ENCODE data around the gene TMEM158. TPM values are rescaled to one million over a fixed set of nuclear protein-coding genes. Genes with fewer than 3 reads are reported as not detected.

The TMEM158 gene
- total RNA-seq (2021; ENCODE audit: unreplicated experiment) (25.8 TPM), Bru-seq, nascent RNA (percentile 54 among the genes with signal in this experiment), BruChase-seq, experiment 1, labeled RNA remaining after a 6-hour chase (percentile 91 among the genes with signal in this experiment), BruChase-seq, experiment 2, labeled RNA remaining after a 2-hour chase (percentile 58 among the genes with signal in this experiment)
- 12.8 and 19.5 TPM in 2 replicates for polyA plus RNA-seq (2012)
- long read RNA-seq, transcript TMEM158-201 (1 exons, 1,813 nt) = major isoform, 64 of 64 reads
- long read RNA-seq, partial matches to known transcripts = 0 of 64 reads
- long read RNA-seq, other reads (novel, unspliced or antisense) = 0 of 64 reads

GRCh38 chr3:45226206-45226915, at the start of gene TMEM158:
TSS of gene TMEM158 (minus strand) at chr3:45226287. CDS start at chr3:45226027, 260 bp downstream.
- no peak for DNase-seq (ENCODE audit: low read depth, low spot score)
- Histone ChIP-seq H2AFZ (ENCODE audit: low read depth, low read length, poor library complexity, severe bottlenecking) (no peak within 1 kb of the TSS), H3K27me3 (ENCODE audit: insufficient read depth, low read length) (peaks cover 14% of the 10 kb centered on the region; the same call in 1 of the 2 replicates), H3K36me3 (ENCODE audit: control insufficient read depth in 1 of 2, insufficient read depth in 2 of 2, low read length in 2 of 2) (no peaks in the 10 kb centered on the region), H3K4me1 (ENCODE audit: control insufficient read depth in 1 of 2, insufficient read depth in 2 of 2, low read length in 2 of 2) (peaks cover 17 to 25% of the 10 kb centered on the region in 2 experiments), H3K9me2 (ENCODE audit: insufficient read depth) (no peaks in the 10 kb centered on the region), H3K4me2 (ENCODE audit: low read length) (peak within 1 kb of the TSS; percentile 96), H3K79me2 (ENCODE audit: insufficient read depth, low read length) (no peaks in the 10 kb centered on the region), H3K4me3 (replicated peaks in 1 of 2; ENCODE audit: low read depth in 1 of 2, low read length in 2 of 2) (peak within 1 kb of the TSS; percentile 66 to 68), H3K27ac (ENCODE audit: low read depth, low read length) (peak within 1 kb of the TSS; percentile 52; the same call in 1 of the 2 replicates), H3K9me3 (ENCODE audit: control insufficient read depth in 1 of 2, insufficient read depth in 1 of 2, low read depth in 1 of 2, low read length in 2 of 2) (no peaks in the 10 kb centered on the region), H4K20me1 (ENCODE audit: insufficient read depth) (no peaks in the 10 kb centered on the region), H3K9ac (ENCODE audit: low read length) (peak within 1 kb of the TSS; percentile 67)
- peak; percentile 87 for ATAC-seq
- no TSS peak for BruUV-seq (replicated peaks)
- TF ChIP-seq SRF (IDR thresholded peaks at IDR 0.05; ENCODE audit: low read depth) = no peak
- peak; percentile 72 for TF ChIP-seq POLR2AphosphoS5 (IDR thresholded peaks at IDR 0.05; ENCODE audit: low read depth, low read length)
- TF ChIP-seq EGR1 (IDR thresholded peaks at IDR 0.05; ENCODE audit: low read depth) = peak; percentile 66
- RAD21 ChIA-PET (ENCODE audit: low non-redundant PET in 1 of 2, low total read pairs in 2 of 2, uncharacterized antibody in 2 of 2, unreplicated experiment in 2 of 2) = interaction anchor here in 1 of 2 experiments (1.4 kb wide), 1 partner anchor 281 kb away, joined by 4 read pairs; no protein-coding TSS in a partner anchor
- POLR2A ChIA-PET = no interaction called here
- intact Hi-C loops (cut with micrococcal nuclease) = loop anchor here (5.0 to 10.0 kb wide), 2 partner anchors 321 to 698 kb away; no protein-coding TSS in a partner anchor
- CTCF ChIA-PET = interaction anchor here (1.1 to 3.0 kb wide), 6 partner anchors 186 to 434 kb away, joined by 3 to 17 read pairs (median 4); no protein-coding TSS in a partner anchor

- ChIA-PET CTCF (no interaction called here), RAD21 (ENCODE audit: low non-redundant PET in 1 of 2, low total read pairs in 2 of 2, uncharacterized antibody in 2 of 2, unreplicated experiment in 2 of 2) (no interaction called here)
These were observed 49.1 kb upstream of the TMEM158 start for GRCh38 chr3:45275006-45275704.

More at GRCh38 chr3:45275006-45275704, 49.1 kb upstream of the TMEM158 start:
- TF ChIP-seq JUND (IDR thresholded peaks at IDR 0.05) = no peak
- Histone ChIP-seq H2AFZ (ENCODE audit: low read depth, low read length, poor library complexity, severe bottlenecking) (no peak overlapping the region), H4K20me1 (ENCODE audit: insufficient read depth) (no peaks in the 10 kb centered on the region), H3K27ac (ENCODE audit: low read depth, low read length) (no peak overlapping the region), H3K4me1 (ENCODE audit: control insufficient read depth in 1 of 2, insufficient read depth in 2 of 2, low read length in 2 of 2) (no peaks in the 10 kb centered on the region), H3K36me3 (ENCODE audit: control insufficient read depth in 1 of 2, insufficient read depth in 2 of 2, low read length in 2 of 2) (no peaks in the 10 kb centered on the region), H3K9me3 (ENCODE audit: control insufficient read depth in 1 of 2, insufficient read depth in 1 of 2, low read depth in 1 of 2, low read length in 2 of 2) (no peaks in the 10 kb centered on the region), H3K9me2 (ENCODE audit: insufficient read depth) (no peaks in the 10 kb centered on the region), H3K9ac (ENCODE audit: low read length) (no peak overlapping the region), H3K4me2 (ENCODE audit: low read length) (no peak overlapping the region), H3K4me3 (replicated peaks in 1 of 2; ENCODE audit: low read depth in 1 of 2, low read length in 2 of 2) (no peak overlapping the region), H3K79me2 (ENCODE audit: insufficient read depth, low read length) (no peaks in the 10 kb centered on the region), H3K27me3 (ENCODE audit: insufficient read depth, low read length) (no peaks in the 10 kb centered on the region)
- POLR2A ChIA-PET = no interaction called here
- intact Hi-C loops (cut with micrococcal nuclease) = no loop called here
- no TSS peak for BruUV-seq (replicated peaks)
- ATAC-seq = no peak
- DNase-seq (ENCODE audit: low read depth, low spot score) = no peak

Data from HCT116 (cell line).